ENCODE data around the gene PRR14. TPM values are rescaled to one million over a fixed set of nuclear protein-coding genes. Genes with fewer than 3 reads are reported as not detected.

The PRR14 gene
- total and polyA plus RNA-seq, 10 of the 15 experiments (the other 5 are each of a cell fraction or from before 2014, with no cell fraction given) = 2.5 to 66.8 (median 19.2) TPM

GRCh38 chr16:30658731-30659506, 8.2 kb downstream of the PRR14 start (continued):
- TF ChIP-seq HSF1 (IDR thresholded peaks at IDR 0.05; ENCODE audit: low read depth, low read length) (peak; percentile 75), MYB (IDR thresholded peaks at IDR 0.05; ENCODE audit: borderline replicate concordance, low read depth, low read length) (no peak), USF2 (IDR thresholded peaks at IDR 0.05; ENCODE audit: borderline replicate concordance, low read depth, low read length) (no peak), ZNF217 (IDR thresholded peaks at IDR 0.05) (0 out of 2 replicates have a peak, but pooled peaks have one; percentile 25), MAX (IDR thresholded peaks at IDR 0.05; ENCODE audit: low read depth, low read length) (no peak; the same call in 1 of the 2 replicates), BRCA1 (IDR thresholded peaks at IDR 0.05; ENCODE audit: low read depth, low read length) (peak; percentile 28; the same call in 1 of the 2 replicates)
